Activated naive CD8-positive, alpha-beta T cell treated with anti-CD3 and anti-CD28 coated beads, Interleukin-2, amount 50 U/mL, for 24 hours (primary cell): Measurements from ENCODE around the gene NRXN2.

Experiments used
- ATAC-seq: fragments of 150-1000 bp; cut with Tn5 transposase; one replicate; pipeline ENCODE4 v1.10.0; 2021
- DNase-seq: peaks from one replicate; pipeline ENCODE4 v3.0.0; 2021
- H3K27ac Mint-ChIP-seq: one replicate; pipeline ENCODE4 v1.8.0; 2021; ENCODE audit warnings: mild to moderate bottlenecking, mixed read lengths
- H3K27me3 Mint-ChIP-seq: one replicate; pipeline ENCODE4 v1.8.0; 2021; ENCODE audit warnings: mixed read lengths
- H3K36me3 Mint-ChIP-seq: one replicate; pipeline ENCODE4 v1.8.0; 2021; ENCODE audit warnings: low read depth, mixed read lengths
- H3K4me1 Mint-ChIP-seq: one replicate; pipeline ENCODE4 v1.8.0; 2021; ENCODE audit warnings: mixed read lengths
- H3K4me3 Mint-ChIP-seq: one replicate; pipeline ENCODE4 v1.8.0; 2021; ENCODE audit warnings: mild to moderate bottlenecking, moderate library complexity, mixed read lengths
- H3K9me3 Mint-ChIP-seq: one replicate; pipeline ENCODE4 v1.8.0; 2021; ENCODE audit warnings: mixed read lengths

NRXN2 gene

DNA sequence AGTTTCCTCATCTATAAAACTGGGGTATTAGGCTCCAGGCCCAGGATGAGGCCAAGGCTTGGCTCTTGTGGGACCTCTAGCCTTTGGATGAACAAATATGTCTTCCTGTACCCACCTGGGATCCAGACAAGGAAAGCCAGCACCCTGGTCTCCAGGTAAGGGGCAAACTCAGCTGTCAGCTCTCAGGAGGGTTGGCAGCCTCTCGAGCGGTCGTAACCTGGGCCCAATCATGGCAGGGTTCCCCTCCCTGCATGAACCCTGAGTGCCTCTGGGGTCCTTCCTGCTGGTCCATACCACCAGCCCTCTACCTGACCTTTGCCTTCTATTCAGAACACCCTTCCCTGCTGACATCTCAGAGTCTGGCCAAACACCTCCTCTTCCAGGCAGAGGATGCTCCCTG is 112.4 kb downstream of the NRXN2 start:
- H3K4me1 Mint-ChIP-seq = peaks cover 6% of the 10 kb centered on the region
- no peak for ATAC-seq
- no peak overlapping the region for H3K4me3 Mint-ChIP-seq
- no peaks in the 10 kb centered on the region for H3K36me3 Mint-ChIP-seq
- no peaks in the 10 kb centered on the region for H3K27me3 Mint-ChIP-seq
- H3K27ac Mint-ChIP-seq = no peak overlapping the region
- H3K9me3 Mint-ChIP-seq = no peaks in the 10 kb centered on the region
- no peak for DNase-seq

GRCh38 chr11:64609436-64610047 is 113.5 kb downstream of the NRXN2 start:
- Mint-ChIP-seq H3K36me3 (no peaks in the 10 kb centered on the region), H3K27ac (no peak overlapping the region), H3K9me3 (no peaks in the 10 kb centered on the region), H3K4me1 (peaks cover 6% of the 10 kb centered on the region), H3K27me3 (no peaks in the 10 kb centered on the region), H3K4me3 (no peak overlapping the region)
- ATAC-seq = no peak
- no peak for DNase-seq

DNA sequence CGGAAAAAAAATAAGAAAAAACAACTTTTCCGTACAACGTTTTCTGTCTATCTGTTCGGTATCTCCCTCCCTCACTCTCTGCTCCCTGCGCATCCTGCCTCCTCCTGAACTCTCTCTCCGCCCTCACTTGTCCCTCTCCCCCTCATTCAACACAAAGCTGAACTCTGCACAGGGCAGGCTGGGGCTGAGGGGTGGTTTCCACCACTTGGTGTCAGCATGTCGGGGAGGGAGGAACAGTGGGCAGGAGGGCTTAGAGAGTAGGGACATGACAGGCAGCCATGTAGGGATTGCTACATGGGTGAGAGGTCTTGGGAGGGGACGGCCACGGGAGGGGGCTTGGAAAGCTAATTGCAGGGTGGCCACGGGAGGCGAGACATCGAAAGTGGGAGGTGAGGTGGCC is 114.4 kb downstream of the NRXN2 start:
- H3K27ac Mint-ChIP-seq = no peak overlapping the region
- H3K4me3 Mint-ChIP-seq = no peak overlapping the region
- DNase-seq (no peak), ATAC-seq (no peak)
- no peaks in the 10 kb centered on the region for H3K27me3 Mint-ChIP-seq
- H3K4me1 Mint-ChIP-seq = peaks cover 6% of the 10 kb centered on the region
- no peaks in the 10 kb centered on the region for H3K36me3 Mint-ChIP-seq
- H3K9me3 Mint-ChIP-seq = no peaks in the 10 kb centered on the region

GRCh38 chr11:64608046-64608445 is 115.0 kb downstream of the NRXN2 start:
- no peak overlapping the region for H3K4me3 Mint-ChIP-seq
- H3K36me3 Mint-ChIP-seq = no peaks in the 10 kb centered on the region
- peaks cover 6% of the 10 kb centered on the region for H3K4me1 Mint-ChIP-seq
- H3K27me3 Mint-ChIP-seq = no peaks in the 10 kb centered on the region
- DNase-seq (no peak), ATAC-seq (no peak)
- no peaks in the 10 kb centered on the region for H3K9me3 Mint-ChIP-seq
- H3K27ac Mint-ChIP-seq = no peak overlapping the region

DNA sequence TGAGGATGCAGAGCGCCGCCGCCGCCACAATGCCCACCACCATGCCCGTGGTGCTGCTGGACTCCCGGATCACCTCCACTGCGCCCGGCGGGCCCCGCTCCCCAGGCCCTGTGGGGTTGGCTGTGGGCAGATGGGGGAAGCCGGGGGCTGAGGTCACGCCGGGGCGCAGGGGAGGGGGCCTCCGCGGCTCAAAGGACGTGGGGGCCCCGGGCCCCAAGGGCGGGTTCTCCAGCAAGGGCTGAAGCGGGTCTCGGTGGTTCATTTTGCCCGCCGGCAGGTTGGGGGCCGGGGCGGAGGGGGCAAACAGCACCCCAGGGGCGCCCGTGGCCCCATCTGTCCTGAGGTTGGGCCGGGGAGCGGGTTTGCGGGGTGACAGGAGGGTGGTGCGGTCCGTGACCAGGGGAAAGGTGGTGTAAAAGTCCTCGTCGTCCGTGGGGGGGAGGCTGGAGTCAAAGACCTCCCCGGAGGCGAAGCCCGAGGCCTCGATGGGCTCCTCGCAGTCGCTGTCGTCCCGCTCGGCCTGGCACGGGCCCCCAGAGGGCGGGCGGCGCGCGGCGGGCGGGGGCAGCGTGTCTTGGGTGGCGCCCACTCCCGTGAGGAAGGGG is 115.5 kb downstream of the NRXN2 start:
- no peaks in the 10 kb centered on the region for H3K9me3 Mint-ChIP-seq
- DNase-seq (no peak), ATAC-seq (no peak)
- peaks cover 6% of the 10 kb centered on the region for H3K4me1 Mint-ChIP-seq
- H3K27ac Mint-ChIP-seq = no peak overlapping the region
- no peaks in the 10 kb centered on the region for H3K36me3 Mint-ChIP-seq
- H3K4me3 Mint-ChIP-seq = no peak overlapping the region
- no peaks in the 10 kb centered on the region for H3K27me3 Mint-ChIP-seq

GRCh38 chr11:64606796-64607380 is 116.1 kb downstream of the NRXN2 start:
- no peak overlapping the region for H3K27ac Mint-ChIP-seq
- no peaks in the 10 kb centered on the region for H3K27me3 Mint-ChIP-seq
- DNase-seq = no peak
- H3K9me3 Mint-ChIP-seq = no peaks in the 10 kb centered on the region
- no peaks in the 10 kb centered on the region for H3K36me3 Mint-ChIP-seq
- H3K4me3 Mint-ChIP-seq = no peak overlapping the region
- peaks cover 3% of the 10 kb centered on the region for H3K4me1 Mint-ChIP-seq
- ATAC-seq = no peak

DNA sequence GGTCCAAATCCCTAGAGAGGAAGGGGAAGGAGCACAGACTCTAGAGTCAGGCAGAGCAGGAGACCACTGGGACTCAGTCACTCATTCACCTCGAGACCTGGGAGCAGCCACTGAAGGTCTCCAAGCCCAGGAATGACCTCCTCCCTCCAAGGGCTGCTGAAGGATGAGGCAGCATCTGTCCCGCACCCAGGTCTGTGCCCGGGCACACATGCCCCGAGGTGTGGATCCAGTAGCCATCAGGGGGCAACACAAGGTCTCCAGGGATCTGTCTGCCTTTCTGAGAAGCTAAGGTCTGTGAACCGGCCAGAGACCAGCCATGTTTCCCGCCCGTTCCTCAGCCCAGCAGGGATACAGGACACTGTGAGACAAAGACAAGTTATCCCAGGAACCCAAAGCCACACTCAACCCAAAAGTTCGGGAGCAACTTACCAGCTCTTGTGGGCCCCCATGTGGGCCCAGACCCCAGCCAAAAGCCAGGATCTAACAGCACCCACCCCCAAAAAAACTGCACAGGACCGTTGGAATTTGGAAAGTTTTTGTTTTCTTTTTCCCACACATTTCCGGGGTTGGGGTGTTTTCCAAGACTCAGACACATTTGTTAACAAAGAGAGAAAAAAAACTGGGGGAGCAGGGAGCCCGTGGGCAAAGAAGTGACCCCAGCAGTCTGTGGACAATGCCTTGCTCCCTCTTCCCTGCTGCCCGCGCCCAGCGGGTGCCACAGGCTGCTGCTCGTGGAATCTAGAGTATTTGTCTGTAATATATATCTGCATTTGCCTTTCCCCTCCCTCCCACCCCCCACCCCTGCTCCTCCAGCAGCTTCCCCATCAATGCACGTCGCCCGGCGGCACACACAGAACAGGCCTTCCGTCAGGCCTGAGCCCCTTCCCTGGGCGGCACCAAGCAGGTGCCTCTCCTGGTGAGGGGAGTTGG is 117.1 kb downstream of the NRXN2 start:
- Mint-ChIP-seq H3K9me3 (no peaks in the 10 kb centered on the region), H3K27me3 (no peaks in the 10 kb centered on the region), H3K36me3 (no peaks in the 10 kb centered on the region), H3K4me1 (no peaks in the 10 kb centered on the region), H3K27ac (no peak overlapping the region), H3K4me3 (no peak overlapping the region)
- DNase-seq = no peak
- ATAC-seq = no peak

- no peaks in the 10 kb centered on the region for H3K27me3 Mint-ChIP-seq
- no peaks in the 10 kb centered on the region for H3K9me3 Mint-ChIP-seq
- H3K27ac Mint-ChIP-seq = no peak overlapping the region
- H3K4me3 Mint-ChIP-seq = no peak overlapping the region
- DNase-seq = no peak
- no peak for ATAC-seq
- H3K4me1 Mint-ChIP-seq = no peaks in the 10 kb centered on the region
- H3K36me3 Mint-ChIP-seq = no peaks in the 10 kb centered on the region
Observed at GRCh38 chr11:64605244-64605560, 117.8 kb downstream of the NRXN2 start.

DNA sequence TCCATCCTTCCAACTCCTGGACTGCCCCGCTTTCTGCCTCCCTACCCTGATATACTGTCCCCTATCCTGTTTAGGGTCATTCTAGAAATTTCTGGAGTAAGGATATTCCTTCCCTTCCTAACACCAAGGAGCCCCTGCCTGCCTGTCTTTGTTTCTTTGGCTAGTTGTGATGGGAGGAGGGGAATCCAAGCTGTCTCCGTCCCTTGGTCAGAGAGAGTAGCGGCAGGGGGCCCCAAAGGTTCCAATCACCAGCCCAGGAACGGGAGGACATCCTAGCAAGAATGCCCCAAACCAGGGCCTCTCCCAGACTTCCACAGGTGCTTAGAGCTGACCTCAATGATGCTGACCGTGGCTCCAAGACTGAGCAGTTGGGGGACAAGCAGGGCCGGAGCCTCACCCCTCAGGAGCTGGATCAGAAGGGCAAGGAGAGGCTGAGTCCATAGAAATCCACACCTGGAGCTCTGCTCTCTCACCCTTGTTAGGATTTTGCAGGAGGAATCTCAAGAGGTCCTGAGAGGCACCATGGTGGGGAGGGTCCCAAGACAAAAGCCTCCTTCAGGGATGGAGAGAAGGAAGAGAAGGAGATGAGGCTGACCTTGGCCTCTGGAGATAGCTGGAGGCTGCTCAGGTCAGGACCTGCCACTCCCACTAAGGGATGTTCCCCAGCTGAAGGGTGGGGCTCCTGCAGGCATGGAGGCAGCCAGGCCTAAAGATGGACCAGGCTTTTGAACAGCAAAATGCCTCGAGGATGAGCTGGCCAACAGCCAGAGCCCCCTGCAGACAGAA is 118.3 kb downstream of the NRXN2 start:
- Mint-ChIP-seq H3K27ac (no peak overlapping the region), H3K27me3 (no peaks in the 10 kb centered on the region), H3K4me1 (no peaks in the 10 kb centered on the region), H3K36me3 (no peaks in the 10 kb centered on the region), H3K9me3 (no peaks in the 10 kb centered on the region), H3K4me3 (no peak overlapping the region)
- DNase-seq (no peak), ATAC-seq (no peak)

DNA sequence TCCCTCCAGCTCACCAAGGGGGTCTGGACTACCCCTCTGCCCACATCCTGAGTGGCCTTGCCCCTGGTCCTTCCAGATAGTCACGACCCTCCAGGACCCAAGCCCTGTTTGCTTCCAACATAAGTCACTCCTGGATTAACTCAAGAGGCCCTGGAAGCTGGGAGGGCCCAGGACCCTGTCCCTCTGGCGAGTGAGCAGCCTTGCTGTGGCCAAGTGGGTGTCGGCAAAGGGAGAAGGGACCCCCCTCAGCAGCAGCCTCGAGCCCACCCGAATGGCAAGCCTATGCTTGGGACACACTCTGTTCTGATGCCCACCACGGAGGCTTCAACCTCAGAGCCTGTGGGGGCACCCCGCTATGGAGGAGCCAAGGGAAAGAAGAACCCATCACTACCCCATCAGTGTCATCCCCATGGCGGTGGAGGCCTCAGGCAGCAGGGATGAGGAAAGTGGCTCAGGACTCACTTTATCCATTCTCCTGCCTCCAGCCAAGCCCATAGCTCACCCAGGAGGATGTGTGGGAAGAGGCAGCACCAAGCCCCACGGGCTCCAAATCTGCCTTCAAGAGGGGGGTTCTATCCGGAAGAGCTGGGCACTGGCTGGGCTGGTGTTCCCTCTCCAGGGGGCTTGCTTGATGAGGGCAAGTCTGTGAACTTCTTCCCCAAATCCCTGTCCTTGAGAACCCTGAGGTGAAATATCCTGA is 119.4 kb downstream of the NRXN2 start:
- Mint-ChIP-seq H3K4me3 (no peak overlapping the region), H3K27ac (no peak overlapping the region), H3K27me3 (no peaks in the 10 kb centered on the region), H3K9me3 (no peaks in the 10 kb centered on the region), H3K4me1 (no peaks in the 10 kb centered on the region), H3K36me3 (no peaks in the 10 kb centered on the region)
- DNase-seq = no peak
- ATAC-seq = no peak

GRCh38 chr11:64602466-64603070 is 120.4 kb downstream of the NRXN2 start:
- Mint-ChIP-seq H3K4me1 (no peaks in the 10 kb centered on the region), H3K4me3 (no peak overlapping the region), H3K36me3 (no peaks in the 10 kb centered on the region), H3K27me3 (no peaks in the 10 kb centered on the region), H3K9me3 (no peaks in the 10 kb centered on the region), H3K27ac (no peak overlapping the region)
- ATAC-seq (no peak), DNase-seq (no peak)

DNA sequence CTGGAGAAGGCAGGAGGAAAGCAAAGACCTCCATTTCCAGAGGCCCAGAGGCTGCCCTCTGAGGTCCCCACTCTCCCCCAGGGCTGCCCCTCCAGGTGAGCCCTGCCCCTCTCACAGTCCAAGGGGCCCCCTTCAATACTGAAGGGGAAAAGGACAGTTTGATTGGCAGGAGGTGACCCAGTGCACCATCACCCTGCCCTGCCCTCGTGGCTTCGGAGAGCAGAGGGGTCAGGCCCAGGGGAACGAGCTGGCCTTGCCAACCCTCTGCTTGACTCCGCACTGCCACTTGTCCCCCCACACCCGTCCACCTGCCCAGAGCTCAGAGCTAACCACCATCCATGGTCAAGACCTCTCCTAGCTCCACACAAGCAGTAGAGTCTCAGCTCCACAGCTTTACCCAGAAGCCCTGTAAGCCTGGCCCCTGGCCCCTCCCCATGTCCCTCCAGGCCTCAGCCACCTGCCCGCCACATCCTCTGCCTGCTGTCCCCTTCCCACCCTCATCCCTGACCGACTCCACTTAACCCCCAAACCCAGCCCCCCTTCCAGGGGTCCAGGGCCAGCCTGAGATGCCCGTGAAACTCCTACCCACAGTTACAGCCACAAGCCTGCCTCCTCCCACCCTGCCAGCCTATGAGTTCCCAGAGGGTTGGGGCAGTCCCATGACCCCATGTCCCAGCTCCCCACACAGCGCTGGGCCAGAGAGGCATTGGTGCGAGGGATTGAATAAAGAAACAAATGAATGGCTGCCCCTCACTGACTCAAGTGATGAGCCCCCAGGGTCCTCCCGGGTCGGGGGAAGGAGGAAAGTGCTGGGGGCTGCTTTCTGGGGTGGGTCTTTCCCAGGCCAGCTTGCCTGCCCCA is 121.2 kb downstream of the NRXN2 start:
- Mint-ChIP-seq H3K36me3 (no peaks in the 10 kb centered on the region), H3K4me1 (no peaks in the 10 kb centered on the region), H3K27me3 (no peaks in the 10 kb centered on the region), H3K4me3 (no peak overlapping the region), H3K27ac (no peak overlapping the region), H3K9me3 (no peaks in the 10 kb centered on the region)
- DNase-seq (no peak), ATAC-seq (no peak)
